Mesendoderm (in vitro differentiated cells): ENCODE results near the gene MND1.
A peak's percentile ranks its signal among the peaks of the same experiment; 100 is the strongest.

Experiments
- DNase-seq: peaks from one replicate; pipeline ENCODE4 v3.0.0; 2013
- H2AK5ac ChIP-seq: 2 replicates; pipeline ENCODE4 v1.6.1; 2013; ENCODE audit warnings: low read length, inconsistent platforms
- H2BK120ac ChIP-seq: 2 replicates; pipeline ENCODE4 v1.6.1; 2013; ENCODE audit warnings: low read depth, mild to moderate bottlenecking, low read length, moderate library complexity, mixed read lengths
- H2BK15ac ChIP-seq: replicated peaks from 2 replicates; pipeline ENCODE4 v1.6.1; 2013; ENCODE audit warnings: low read depth, mild to moderate bottlenecking, moderate library complexity
- H2BK5ac ChIP-seq: 2 replicates; pipeline ENCODE4 v1.6.1; 2013; ENCODE audit warnings: low read length, inconsistent platforms
- H3K18ac ChIP-seq: 2 replicates; pipeline ENCODE4 v1.6.1; 2013; ENCODE audit warnings: mild to moderate bottlenecking, low read length, mixed read lengths
- H3K23ac ChIP-seq: one replicate; pipeline ENCODE4 v1.6.1; 2013; ENCODE audit warnings: low read length
- H3K27ac ChIP-seq: 2 replicates; pipeline ENCODE4 v1.5.1; 2013; ENCODE audit warnings: low read depth, mild to moderate bottlenecking, inconsistent platforms, low read length, moderate library complexity
- H3K27me3 ChIP-seq: 2 replicates; pipeline ENCODE4 v1.6.1; 2013; ENCODE audit warnings: low read length, control low read depth, mild to moderate bottlenecking, inconsistent platforms; ENCODE audit not compliant: insufficient read depth, poor library complexity
- H3K36me3 ChIP-seq: 2 replicates; pipeline ENCODE4 v1.6.1; 2013; ENCODE audit warnings: low read length, inconsistent platforms; ENCODE audit not compliant: control insufficient read depth, insufficient read depth
- H3K4ac ChIP-seq: one replicate; pipeline ENCODE4 v1.6.1; 2013; ENCODE audit warnings: low read depth, mild to moderate bottlenecking, low read length, moderate library complexity
- H3K4me1 ChIP-seq: 2 replicates; pipeline ENCODE4 v1.6.1; 2013; ENCODE audit warnings: low read depth, low read length, inconsistent platforms; ENCODE audit not compliant: control insufficient read depth
- H3K4me2 ChIP-seq: 2 replicates; pipeline ENCODE4 v1.6.1; 2013; ENCODE audit warnings: low read length
- H3K4me3 ChIP-seq: 2 replicates; pipeline ENCODE4 v1.5.1; 2013; ENCODE audit warnings: mild to moderate bottlenecking, low read length
- H3K56ac ChIP-seq: one replicate; pipeline ENCODE4 v1.6.1; 2013; ENCODE audit warnings: low read length
- H3K79me1 ChIP-seq: 2 replicates; pipeline ENCODE4 v1.6.1; 2013; ENCODE audit warnings: low read length, inconsistent platforms
- H3K79me2 ChIP-seq: 2 replicates; pipeline ENCODE4 v1.6.1; 2013; ENCODE audit warnings: mild to moderate bottlenecking, low read length; ENCODE audit not compliant: control insufficient read depth, insufficient read depth
- H3K9ac ChIP-seq: 2 replicates; pipeline ENCODE4 v1.6.1; 2013; ENCODE audit warnings: low read length, inconsistent platforms
- H4K5ac ChIP-seq: one replicate; pipeline ENCODE4 v1.6.1; 2013; ENCODE audit warnings: low read length
- H4K8ac ChIP-seq: one replicate; pipeline ENCODE4 v1.6.1; 2013; ENCODE audit warnings: low read depth, mild to moderate bottlenecking, control low read depth, low read length, moderate library complexity
- WGBS: extraction: QIAGEN DNeasy Blood & Tissue Kit; methylation state at CpG from one replicate; pipeline ENCODE4 v1.1.7; 2013; ENCODE audit warnings: low lambda C conversion rate, missing lambda C conversion rate; ENCODE audit not compliant: insufficient coverage; ENCODE audit errors: extremely low coverage; 5-methylcytosine and 5-hydroxymethylcytosine counted together

MND1 gene

DNA sequence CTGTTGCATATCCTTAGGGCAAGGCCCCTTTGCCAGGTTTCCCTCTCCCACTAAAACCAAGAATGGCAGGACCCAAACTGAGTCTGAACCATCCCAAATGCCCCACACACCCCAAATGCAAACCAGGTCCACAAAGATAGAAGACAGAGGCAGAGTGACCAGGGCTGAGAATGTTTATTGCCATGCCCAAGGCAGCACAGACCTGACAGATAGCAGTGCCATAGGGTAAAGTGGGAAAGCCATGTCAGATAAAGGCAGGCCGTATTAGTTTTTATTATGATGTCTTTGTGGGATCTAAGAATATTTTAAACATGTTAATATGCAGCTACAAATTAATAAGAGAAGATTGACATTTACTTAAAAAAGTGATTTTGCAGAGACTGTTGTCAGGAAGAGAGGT, 29.6 kb upstream of the MND1 start:
- no CpG with 5 or more reads among the region's 1 CpG for WGBS
- Histone ChIP-seq H3K4me1 (no peaks in the 10 kb centered on the region), H4K5ac (no peak overlapping the region), H2BK15ac (no peak overlapping the region), H4K8ac (no peak overlapping the region), H3K27ac (no peak overlapping the region), H3K9ac (no peak overlapping the region), H2AK5ac (no peak overlapping the region), H3K4me3 (no peak overlapping the region), H3K27me3 (no peaks in the 10 kb centered on the region), H3K36me3 (no peaks in the 10 kb centered on the region), H2BK5ac (no peak overlapping the region), H3K23ac (no peak overlapping the region), H3K4ac (no peak overlapping the region), H3K56ac (no peak overlapping the region), H3K18ac (no peak overlapping the region), H3K4me2 (no peak overlapping the region), H3K79me2 (no peaks in the 10 kb centered on the region), H2BK120ac (no peak overlapping the region), H3K79me1 (no peaks in the 10 kb centered on the region)
- no peak for DNase-seq

DNA sequence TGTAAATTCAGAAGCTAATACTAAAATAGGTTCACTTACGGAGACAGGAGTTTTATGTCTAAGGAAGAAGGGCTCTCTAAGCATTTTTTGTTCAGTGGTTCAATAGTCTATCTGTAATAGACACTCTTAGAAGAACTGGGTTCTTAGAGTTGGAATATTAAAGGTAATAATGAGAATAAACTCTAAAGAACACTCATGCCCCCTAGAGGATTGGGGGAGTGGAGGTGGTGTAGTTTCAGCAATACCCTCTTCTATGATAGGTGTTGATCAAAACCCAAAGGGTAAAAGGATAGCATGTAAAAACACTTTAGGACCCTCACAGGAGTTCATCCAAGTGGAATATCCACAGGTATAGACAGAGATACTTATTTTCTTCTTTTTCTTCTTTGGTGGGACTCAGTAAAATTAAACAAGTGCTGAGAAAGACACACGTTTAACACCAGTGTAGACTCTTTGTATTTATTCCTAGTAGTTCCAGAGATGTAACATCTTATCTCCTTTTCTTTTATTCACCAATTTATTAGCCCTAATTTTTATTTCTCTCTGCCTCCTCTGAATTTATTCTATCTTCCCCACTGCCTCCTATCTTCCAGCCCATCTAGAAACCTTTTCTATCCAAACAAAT, 25.7 kb upstream of the MND1 start:
- peak; percentile 46 for DNase-seq
- H3K56ac ChIP-seq, result no peak overlapping the region
- no peak overlapping the region for H3K4ac ChIP-seq
- no peak overlapping the region for H3K4me2 ChIP-seq
- no peaks in the 10 kb centered on the region for H3K4me1 ChIP-seq
- H3K23ac ChIP-seq, result no peak overlapping the region
- H3K18ac ChIP-seq, result no peak overlapping the region
- H2BK5ac ChIP-seq, result no peak overlapping the region
- no peak overlapping the region for H4K5ac ChIP-seq
- no peak overlapping the region for H3K4me3 ChIP-seq
- no peak overlapping the region for H2AK5ac ChIP-seq
- H4K8ac ChIP-seq, result no peak overlapping the region
- H3K79me1 ChIP-seq, result no peaks in the 10 kb centered on the region
- no peaks in the 10 kb centered on the region for H3K36me3 ChIP-seq
- no CpG with 5 or more reads among the region's 2 CpGs for WGBS
- no peak overlapping the region for H3K27ac ChIP-seq
- no peaks in the 10 kb centered on the region for H3K27me3 ChIP-seq
- no peak overlapping the region for H2BK15ac ChIP-seq
- H2BK120ac ChIP-seq, result no peak overlapping the region
- H3K79me2 ChIP-seq, result no peaks in the 10 kb centered on the region
- H3K9ac ChIP-seq, result no peak overlapping the region

DNA sequence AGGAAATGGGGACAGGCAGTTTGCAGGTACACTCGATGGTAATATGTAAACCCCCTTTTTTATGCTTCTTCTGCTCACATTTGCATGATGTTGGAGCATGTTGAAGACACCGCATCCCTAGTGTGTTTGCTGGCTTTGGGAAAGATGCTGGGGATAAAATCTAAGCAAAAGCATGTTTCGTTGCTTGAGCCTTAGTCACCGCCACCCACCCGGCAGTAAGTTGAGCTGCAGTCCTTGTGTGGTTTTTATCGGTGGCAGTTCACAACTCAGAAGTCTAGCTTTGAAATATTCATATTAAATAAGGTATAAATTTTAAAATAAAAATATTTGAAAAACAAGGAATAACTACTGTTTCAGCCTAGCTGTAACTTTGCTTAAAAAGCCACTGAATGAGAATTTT, 21.7 kb upstream of the MND1 start:
- Histone ChIP-seq H2BK5ac (no peak overlapping the region), H2BK120ac (no peak overlapping the region), H3K4ac (no peak overlapping the region), H2BK15ac (no peak overlapping the region), H3K36me3 (no peaks in the 10 kb centered on the region), H3K4me3 (no peak overlapping the region), H3K56ac (no peak overlapping the region), H4K5ac (no peak overlapping the region), H3K18ac (no peak overlapping the region), H2AK5ac (no peak overlapping the region), H3K23ac (no peak overlapping the region), H3K4me2 (no peak overlapping the region), H3K9ac (no peak overlapping the region), H3K79me1 (no peaks in the 10 kb centered on the region), H3K4me1 (no peaks in the 10 kb centered on the region), H3K27ac (no peak overlapping the region), H3K27me3 (no peaks in the 10 kb centered on the region), H3K79me2 (no peaks in the 10 kb centered on the region), H4K8ac (no peak overlapping the region)
- WGBS, result no CpG with 5 or more reads among the region's 6 CpGs
- DNase-seq, result no peak

DNA sequence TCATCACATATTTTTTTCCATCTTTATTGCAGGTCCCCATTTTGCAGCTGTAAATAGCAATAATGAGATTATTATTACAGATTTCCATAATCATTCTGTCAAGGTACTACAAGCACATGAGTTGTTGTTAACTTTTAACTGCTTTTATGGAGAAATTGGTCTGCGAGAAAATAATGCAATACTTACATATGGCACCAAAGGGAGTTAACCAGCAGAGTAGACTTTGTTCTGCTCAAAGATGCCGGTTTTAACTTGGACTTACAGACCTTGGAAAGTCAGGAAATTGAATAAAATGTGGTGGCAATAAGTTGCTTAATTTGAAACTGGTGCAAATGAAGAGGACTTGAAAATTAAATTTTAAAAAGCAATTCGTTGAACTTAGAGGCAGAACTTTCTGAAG, 20.4 kb upstream of the MND1 start:
- no peak overlapping the region for H3K9ac ChIP-seq
- H3K27ac ChIP-seq, result no peak overlapping the region
- DNase-seq, result no peak
- H3K4ac ChIP-seq, result no peak overlapping the region
- H3K79me2 ChIP-seq, result no peaks in the 10 kb centered on the region
- no peak overlapping the region for H3K18ac ChIP-seq
- H3K27me3 ChIP-seq, result no peaks in the 10 kb centered on the region
- no CpG with 5 or more reads among the region's 3 CpGs for WGBS
- no peak overlapping the region for H3K4me3 ChIP-seq
- H3K56ac ChIP-seq, result no peak overlapping the region
- no peak overlapping the region for H2BK5ac ChIP-seq
- H2BK120ac ChIP-seq, result no peak overlapping the region
- H3K23ac ChIP-seq, result no peak overlapping the region
- no peak overlapping the region for H2AK5ac ChIP-seq
- no peak overlapping the region for H3K4me2 ChIP-seq
- H4K8ac ChIP-seq, result no peak overlapping the region
- H3K36me3 ChIP-seq, result no peaks in the 10 kb centered on the region
- no peaks in the 10 kb centered on the region for H3K4me1 ChIP-seq
- no peaks in the 10 kb centered on the region for H3K79me1 ChIP-seq
- H2BK15ac ChIP-seq, result no peak overlapping the region
- no peak overlapping the region for H4K5ac ChIP-seq

DNA sequence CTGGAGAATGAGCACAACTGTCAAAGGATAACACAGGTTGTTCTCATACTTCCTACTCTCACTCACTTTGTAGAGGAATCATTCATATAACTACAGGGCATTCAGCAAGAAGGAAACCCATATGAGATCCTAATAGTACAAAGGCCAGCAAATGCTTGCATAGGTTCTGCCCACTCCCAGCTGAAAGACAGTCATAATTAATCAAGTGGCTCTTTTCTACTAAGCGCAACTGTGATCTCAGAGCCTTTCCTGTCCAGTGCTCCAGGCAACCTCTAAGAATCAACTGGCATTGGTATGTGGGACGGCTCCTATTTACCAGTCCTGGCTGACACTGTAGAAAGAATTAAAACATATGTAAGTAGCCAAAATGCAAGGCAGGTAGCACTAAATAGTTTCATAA, 18.9 kb upstream of the MND1 start:
- Histone ChIP-seq H3K4ac (no peak overlapping the region), H3K4me1 (no peaks in the 10 kb centered on the region), H3K27ac (no peak overlapping the region), H3K23ac (no peak overlapping the region), H2BK15ac (no peak overlapping the region), H2BK120ac (no peak overlapping the region), H3K9ac (no peak overlapping the region), H3K18ac (no peak overlapping the region), H3K27me3 (no peaks in the 10 kb centered on the region), H4K5ac (no peak overlapping the region), H2AK5ac (no peak overlapping the region), H3K56ac (no peak overlapping the region), H3K4me2 (no peak overlapping the region), H3K4me3 (no peak overlapping the region), H3K79me2 (no peaks in the 10 kb centered on the region), H3K36me3 (no peaks in the 10 kb centered on the region), H2BK5ac (no peak overlapping the region), H4K8ac (no peak overlapping the region), H3K79me1 (no peaks in the 10 kb centered on the region)
- no peak for DNase-seq
- WGBS, result no CpG with 5 or more reads among the region's 2 CpGs

DNA sequence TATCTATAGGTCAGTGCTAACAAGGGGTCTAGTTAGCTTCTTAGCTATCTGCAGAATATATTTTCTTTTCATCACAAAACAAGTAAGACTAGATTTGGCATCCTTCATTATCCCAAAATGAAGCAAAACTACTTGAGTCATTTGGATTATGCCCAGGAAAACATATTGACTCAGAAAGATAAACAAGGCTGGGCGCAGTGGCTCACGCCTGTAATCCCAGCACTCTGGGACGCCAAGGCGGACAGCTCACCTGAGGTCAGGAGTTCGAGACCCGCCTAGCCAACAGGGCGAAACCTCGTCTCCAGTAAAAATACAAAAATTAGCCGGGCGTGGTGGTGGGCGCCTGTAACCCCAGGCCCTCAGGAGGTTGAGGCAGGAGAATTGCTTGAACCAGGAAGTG, 18.0 kb upstream of the MND1 start:
- Histone ChIP-seq H4K5ac (no peak overlapping the region), H2BK120ac (no peak overlapping the region), H3K27ac (no peak overlapping the region), H3K27me3 (no peaks in the 10 kb centered on the region), H3K23ac (no peak overlapping the region), H3K4me3 (no peak overlapping the region), H2BK5ac (no peak overlapping the region), H3K18ac (no peak overlapping the region), H3K9ac (no peak overlapping the region), H2BK15ac (no peak overlapping the region), H3K79me2 (no peaks in the 10 kb centered on the region), H3K36me3 (no peaks in the 10 kb centered on the region), H3K4me2 (no peak overlapping the region), H3K79me1 (no peaks in the 10 kb centered on the region), H3K56ac (no peak overlapping the region), H3K4me1 (no peaks in the 10 kb centered on the region), H4K8ac (no peak overlapping the region), H3K4ac (no peak overlapping the region), H2AK5ac (no peak overlapping the region)
- DNase-seq, result no peak
- no CpG with 5 or more reads among the region's 11 CpGs for WGBS
